ENCODE measurements around the gene ARHGAP42. TPM values are rescaled to one million over a fixed set of nuclear protein-coding genes. Genes with fewer than 3 reads are reported as not detected.

ARHGAP42 gene
- polyA plus RNA-seq, 3 donors, result 24.8 to 28.9 (median 25.1) TPM

DNA sequence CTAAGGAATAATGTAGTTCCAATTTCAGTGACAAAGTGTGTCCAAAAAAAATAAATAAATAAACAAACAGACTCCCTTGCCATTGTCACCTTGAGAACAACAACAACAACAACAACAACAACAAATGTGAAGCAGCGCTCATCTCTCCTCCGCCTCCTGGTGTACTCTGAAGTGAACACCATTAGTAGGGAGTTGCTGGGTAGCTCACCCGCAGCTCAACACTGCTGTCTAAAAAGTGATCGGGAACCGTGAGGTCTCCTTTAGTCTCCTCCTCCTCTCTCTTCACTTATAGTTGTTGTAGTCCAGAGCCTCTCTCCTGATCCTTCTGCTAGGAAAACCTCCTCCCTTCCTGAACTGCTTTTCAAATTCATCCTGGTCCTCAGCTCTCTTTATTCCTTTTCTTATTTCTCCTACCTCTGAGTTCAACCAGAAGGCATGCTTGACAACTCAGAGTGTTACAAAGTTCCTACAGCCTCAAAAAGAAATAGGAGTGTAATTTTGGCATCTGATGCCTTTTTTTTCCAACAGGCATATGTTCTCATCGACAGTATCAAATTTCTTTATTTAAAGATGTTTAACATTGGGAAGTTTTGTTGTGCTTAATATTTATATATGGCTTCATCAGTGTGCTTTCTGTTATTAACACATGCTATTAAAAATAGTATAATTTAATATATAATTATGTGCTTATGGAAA lies 227.5 kb downstream of the ARHGAP42 start:
- DNase-seq, result no peak

DNA sequence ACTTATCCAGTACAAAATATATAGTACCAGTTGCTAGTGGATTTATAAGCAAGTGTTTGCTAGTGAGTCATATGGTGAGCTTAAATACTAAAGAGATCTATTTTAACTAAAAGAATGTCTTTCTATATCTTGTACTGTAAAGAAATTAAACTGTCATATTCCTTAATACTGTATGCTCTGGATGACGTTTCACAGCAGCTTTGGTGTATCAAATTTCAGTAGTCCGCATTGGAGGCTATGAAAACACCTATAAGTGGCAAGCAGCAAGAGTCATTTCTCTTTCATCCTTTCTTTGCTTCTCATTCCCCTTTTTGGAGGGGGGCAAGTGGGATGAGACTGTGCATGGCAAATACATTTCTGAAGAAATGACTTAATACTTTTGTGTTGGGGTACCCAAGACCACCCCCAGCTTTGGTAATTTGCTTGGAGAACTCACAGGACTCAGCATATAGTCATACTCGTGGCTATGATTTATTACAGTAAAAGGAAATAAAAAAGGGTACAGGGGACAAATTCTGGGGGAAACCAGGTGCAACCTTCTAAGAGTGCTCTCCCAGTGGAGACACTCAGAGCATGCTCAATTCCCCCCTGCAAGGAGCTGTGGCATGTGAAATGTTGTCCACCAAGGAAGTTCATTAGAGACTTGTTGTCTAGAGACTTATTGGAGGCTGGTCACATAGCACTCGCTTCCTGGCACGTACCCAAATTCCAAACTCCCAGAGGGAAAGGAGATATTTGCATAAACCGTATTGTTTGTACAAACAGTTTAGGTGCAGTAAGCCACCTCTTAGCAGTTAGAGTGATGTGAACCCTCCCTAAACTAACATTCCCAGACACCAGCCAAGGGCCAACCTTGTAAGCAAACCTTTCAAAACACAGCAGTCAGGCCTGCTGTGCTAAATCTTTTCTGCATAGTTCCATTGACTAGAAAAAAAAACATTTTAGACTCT lies 231.7 kb downstream of the ARHGAP42 start:
- peak; percentile 40 for DNase-seq

DNA sequence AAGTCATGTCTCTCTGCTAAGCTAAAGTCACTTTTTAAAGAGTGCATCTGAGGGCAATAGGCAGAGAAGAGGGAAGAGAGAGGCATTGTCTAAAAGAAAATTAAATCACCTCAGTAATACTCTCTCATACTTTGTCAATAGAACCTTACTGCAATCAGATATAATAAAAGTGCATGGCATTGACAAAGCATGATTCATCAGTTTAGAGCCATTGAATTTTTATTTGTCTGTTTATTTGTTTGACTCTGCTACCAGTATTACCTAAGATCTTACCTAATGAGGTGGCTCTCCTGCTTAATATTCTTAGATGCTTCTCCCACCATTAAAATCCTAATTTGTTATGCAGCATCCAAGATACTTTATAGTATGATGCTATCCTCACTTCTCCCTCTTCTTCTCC lies 233.5 kb downstream of the ARHGAP42 start:
- DNase-seq, result no peak

DNA sequence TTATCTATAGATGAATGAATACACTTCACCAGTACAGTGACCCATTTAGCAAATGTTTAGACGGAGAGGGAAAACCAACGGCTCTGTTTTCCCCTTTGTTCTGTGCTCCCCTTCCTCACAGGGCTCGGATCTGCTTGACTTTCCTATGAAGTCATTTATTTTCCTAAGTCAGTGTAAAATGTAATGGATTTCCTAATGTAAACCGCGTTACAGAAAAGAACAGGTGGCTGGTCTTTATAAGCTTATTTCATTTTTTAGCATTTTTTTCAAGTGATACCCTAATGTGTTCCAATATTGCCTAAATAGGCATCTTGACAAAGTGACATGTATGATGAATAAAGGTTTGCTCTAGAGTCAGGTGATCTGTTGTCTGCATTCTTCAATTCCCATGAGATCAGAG lies 235.0 kb downstream of the ARHGAP42 start:
- DNase-seq, result no peak

DNA sequence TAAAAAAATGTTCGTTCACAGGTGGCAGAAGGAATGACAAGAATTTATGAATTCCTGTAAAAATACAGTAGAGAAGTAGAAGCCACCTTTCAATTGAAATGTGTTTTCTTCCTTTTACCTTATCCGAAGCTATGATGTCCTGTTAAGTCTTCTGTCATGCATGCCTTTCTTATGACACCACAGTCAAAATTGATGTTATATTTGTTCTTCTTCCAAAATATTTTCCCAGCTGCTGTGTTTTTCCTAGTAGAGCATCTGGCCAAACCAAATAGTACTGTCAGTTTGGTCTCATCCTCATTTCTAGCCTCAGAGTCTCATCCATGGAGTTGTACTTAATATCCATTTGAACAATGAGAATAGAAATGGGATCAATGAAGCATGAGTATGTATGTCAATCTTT lies 236.5 kb downstream of the ARHGAP42 start:
- no peak for DNase-seq

DNA sequence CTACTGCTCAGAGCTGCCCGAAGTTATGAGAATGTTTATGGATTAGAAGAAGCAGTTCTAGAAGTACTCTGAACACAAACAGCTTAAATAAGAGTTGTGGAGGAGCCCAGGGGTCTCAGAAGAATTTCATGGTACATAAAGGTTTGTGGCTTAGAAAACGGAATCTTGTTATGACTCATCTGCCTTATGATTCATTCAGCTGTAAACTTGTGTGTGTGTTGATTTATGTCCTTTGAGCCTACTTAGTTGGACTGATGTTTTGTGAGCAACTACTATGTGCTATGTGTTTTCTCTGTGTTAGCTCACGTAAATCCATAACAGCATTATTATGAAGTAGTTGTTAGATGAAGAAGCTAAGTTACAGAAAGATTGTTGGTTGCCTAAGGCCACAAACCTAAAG lies 238.8 kb downstream of the ARHGAP42 start:
- no peak for DNase-seq

DNA sequence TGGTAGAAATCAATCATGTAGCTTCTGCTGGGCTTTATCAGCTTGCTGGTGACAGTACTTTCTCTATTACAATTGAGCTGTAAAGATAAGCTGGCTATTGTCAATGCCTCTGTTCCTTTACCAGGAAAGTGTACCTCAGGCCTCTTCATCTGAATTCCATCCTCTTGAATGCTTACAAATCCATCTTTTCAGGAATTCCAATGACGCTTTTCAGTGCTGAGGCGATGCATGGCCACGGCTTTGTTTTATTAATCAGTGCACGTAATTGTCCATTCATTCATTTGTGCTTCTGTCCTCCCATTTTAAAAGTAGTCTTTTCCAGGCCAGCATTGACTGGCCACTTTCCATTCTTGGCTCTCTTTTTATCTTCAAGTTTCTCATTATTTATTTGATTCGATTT lies 240.5 kb downstream of the ARHGAP42 start:
- DNase-seq, result no peak

DNA sequence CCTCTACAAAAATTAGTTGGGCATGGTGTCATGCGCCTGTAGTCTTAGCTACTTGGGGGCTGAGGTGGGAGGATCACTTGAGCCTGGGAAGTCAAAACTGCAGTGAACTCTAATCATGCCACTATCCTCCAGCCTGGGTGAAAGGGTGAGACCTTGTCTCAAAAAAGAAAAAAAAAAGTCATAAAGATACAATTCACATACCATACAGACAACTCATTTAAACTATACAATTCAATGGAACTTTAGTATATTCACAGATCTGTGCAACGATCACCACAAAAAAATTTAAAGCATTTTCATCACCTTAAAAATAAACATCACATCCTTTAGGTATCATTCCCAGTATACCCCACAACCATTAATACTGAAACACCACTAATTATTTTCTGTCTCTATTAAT lies 241.3 kb downstream of the ARHGAP42 start:
- no peak for DNase-seq

DNA sequence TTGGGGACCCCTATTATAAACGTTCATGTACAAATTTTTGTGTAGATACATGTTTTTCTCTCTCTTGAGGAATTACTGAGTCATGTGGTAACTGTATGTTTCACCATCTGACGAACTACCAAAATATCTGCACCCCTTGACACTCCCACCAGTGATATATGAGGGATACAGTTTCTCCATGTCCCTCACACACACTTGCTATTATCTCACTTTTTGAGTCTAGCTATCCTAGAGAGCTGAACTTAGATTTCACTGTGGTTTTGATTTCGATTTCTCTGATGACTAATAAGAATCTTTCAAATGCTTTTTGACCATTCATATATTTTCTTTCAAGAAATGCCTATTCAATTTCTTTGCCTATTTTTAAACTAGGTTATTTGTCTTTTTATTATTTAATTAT lies 242.3 kb downstream of the ARHGAP42 start:
- no peak for DNase-seq

DNA sequence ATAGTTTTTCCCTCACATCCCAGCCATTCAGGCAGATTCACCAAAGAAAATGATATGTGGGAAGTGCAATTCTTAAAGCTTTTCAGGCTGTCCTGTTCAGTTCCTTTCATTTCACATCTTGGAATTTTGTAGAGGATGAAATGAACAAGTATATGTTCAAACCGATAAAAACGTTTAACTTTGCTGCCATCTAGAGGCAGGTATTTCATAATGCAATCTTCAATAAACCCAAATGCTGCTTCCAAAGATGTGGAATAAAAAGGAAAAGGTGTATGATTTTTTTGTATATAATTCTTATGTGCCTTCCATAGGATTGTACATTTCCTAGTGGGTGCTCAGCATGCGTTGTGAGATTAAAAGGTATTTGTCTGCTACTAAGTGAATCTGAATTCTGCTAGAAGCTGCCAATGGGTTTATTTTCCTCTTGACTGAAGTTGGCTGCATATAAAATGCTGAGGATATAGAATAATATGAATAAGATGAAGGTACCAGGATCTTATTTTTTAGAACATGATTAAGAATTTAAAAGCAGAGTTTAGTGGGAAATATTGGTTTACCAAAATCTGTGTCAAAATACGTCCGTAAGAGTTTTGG lies 243.2 kb downstream of the ARHGAP42 start:
- DNase-seq, result peak; percentile 63

DNA sequence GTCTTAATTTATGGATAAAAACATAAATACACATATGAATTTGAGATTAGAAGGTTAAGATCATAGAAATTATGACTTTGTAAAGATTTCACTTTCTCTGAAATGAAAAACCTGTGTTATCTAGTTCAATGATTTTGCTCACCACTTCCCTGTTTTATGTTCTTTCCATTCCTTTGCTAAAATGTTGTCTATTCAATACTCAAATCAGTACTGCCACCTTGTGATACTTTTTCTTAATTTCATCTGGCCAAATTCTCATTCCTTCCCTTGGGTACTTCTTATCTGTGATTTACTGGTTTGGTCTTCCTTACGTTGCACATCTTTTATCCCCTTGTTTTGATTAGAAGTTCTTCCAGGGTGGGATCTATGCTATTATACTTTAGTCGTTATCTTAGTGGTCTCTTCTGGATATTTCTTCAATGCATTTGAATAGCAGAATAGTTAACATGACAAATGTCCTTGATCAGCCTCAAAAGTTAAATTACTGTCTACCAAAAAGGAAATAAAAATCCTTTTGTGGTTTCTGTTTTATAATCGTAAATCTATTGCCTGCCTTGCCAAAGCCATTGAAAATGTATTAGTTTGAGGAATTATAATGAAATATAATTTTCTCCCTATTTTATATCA lies 245.5 kb downstream of the ARHGAP42 start:
- DNase-seq, result no peak

DNA sequence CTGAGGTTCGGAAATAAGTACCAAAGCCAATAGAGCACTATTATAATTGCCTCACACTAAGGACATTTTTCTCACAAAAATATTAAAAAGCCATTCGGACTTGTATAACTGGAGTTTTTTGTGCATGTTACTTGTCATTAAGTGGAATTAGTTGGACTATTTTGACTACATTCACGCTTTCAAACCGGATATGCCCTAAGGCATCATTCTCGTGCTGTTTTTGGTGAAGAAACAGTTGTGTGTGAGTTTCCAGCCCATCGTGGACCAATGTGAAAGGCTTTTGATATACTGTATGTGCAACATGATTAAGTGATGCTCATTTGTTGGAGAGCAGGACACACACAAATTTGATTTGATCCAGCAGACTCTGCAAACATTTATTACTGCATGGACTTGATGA lies 249.7 kb downstream of the ARHGAP42 start:
- no peak for DNase-seq

DNA sequence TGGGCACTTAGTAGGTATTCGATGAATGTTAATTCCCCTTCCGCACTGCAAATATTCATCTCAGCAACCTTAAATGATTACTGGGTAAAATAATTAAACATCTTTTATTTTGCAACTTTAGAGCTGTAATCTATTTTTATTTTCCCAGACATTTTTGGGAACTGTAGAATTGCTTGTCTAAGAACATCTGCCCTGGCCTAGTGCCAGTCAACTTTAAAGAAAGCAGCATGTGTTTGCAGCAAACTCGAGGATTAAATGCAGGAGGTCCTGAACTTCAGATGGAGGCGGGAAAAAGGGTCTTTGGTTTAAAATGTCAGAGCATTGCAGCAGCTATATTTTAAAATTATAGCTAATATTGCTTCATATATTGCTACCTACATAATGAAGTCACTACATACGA lies 252.5 kb downstream of the ARHGAP42 start:
- no peak for DNase-seq

DNA sequence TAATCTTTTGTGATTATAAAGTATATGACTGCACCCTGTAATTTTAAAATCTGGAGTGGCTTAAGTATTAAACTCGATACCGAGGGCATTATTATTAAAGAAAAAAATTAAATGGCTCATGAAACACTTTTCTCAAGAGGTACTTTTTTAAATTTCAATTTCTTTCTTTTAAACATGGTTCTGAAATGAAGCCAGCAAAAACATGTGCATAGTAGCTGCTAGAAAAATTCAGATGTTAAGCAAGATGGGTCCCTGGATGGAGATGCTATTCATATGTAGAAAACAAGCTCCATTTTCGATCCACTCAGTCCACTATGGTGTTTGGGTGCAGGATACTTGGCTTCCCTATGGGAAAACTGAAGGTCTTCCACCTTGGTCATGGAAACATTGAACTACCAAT lies 253.0 kb downstream of the ARHGAP42 start:
- no peak for DNase-seq

DNA sequence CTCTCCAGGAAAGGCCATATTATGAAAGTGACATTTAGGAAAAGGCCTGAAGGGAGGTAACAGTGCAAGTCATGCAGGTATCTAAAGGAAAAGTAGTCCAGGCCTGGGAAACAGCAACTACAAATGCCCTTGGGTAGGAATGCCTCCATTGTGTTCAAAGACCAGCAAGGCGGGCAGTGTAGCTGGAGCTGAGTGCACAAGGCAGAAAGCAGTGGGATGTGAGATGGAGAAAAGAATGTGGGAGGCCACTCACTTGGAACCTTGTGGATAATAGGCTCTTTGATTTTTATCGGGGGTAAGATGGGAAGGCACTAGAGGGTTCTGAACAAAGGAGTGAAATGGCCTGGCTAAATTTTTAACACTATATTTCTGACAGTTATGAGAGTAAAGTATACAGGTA lies 253.9 kb downstream of the ARHGAP42 start:
- DNase-seq, result no peak

DNA sequence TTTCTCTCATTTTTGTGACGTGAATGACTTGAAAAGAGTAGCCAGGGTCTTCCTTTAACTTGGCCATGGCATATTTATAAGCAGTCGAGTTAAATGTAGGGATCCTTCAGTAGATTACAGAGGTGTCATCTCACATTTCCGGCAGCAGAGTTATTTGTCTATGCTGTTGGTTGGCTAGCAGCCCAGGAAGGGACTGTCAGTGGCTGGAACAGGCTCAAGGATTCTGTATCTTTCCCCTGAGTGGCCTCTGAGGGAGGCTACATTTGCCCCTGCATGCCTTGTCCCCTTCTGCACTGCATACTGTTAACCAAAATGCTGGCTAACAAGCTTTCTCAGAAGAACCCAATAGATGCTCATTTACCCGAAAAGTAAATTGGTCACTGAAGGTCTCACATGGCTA lies 254.9 kb downstream of the ARHGAP42 start:
- no peak for DNase-seq

DNA sequence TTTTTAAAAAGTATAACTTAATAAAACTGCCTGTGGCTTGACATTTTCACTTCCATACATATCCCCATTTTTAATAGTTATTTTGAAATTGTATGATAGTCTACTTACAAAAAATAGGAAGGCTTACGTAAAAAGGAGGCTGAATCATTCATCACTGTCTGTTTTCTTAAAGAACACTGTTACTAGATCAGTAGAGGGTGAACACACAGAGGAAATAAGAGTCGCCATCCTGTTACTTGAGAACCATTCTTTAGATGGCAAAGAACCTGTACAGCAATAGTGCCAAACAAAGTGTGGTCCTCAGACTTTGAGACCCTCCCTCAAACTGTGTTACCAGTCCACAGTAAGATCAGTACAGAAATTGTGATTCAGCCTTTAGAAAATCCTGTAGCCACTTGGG lies 261.8 kb downstream of the ARHGAP42 start:
- DNase-seq, result peak; percentile 15

DNA sequence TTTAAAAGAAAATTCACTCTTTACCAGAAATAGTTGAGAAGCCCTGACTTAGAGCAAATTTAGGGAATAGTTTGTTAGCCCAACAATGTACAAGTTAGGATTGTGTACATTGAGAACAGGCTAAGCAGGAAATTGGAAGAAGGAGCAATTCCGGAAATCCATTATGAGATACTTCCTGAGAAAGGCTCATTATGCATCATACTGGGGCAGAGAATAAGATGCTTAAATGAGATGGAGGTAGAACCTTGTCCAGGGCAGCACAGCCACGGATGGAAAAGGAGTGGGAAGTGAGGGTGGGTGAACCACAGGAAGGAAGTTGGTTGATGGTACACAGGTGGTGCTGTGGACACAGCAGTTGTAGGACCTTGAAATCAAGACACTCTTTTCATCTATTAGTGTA lies 262.4 kb downstream of the ARHGAP42 start:
- DNase-seq, result no peak

DNA sequence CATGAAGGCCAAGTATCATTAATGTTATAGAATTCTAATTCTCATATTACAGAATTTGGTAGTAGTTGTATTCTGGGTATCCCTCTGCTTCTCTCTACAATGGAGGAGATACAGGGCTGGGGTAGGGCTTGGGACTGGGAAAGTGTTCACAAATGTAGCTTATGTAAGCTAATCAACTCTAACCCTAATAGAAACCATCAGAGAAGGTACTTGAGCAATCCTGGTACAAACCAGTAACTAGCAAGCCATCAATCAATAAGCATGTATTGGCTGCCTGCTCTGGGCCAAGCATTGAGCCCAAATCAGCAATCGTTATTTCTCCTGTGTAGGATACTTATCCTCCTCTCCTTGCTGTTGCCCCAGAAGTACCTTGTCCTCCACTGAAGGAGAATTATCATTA lies 268.2 kb downstream of the ARHGAP42 start:
- no peak for DNase-seq

DNA sequence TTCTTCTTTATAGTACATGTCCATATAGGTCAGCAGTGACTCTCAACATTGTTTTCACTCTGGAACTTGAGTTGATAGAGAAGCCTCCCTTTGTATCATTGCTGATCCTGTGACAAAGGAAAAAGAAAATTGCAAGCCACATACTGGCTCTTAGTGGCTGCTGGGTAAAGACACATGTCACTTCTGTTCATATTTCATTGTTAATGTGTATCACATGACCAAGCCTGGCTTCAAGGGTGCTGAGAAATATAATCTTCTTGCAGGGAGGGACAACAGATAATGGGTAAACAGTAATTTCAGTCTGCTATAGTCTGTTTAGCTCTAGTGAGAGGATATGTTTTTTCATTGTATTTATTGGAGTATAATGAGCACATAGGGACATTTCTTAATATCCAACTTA lies 269.3 kb downstream of the ARHGAP42 start:
- no peak for DNase-seq

DNA sequence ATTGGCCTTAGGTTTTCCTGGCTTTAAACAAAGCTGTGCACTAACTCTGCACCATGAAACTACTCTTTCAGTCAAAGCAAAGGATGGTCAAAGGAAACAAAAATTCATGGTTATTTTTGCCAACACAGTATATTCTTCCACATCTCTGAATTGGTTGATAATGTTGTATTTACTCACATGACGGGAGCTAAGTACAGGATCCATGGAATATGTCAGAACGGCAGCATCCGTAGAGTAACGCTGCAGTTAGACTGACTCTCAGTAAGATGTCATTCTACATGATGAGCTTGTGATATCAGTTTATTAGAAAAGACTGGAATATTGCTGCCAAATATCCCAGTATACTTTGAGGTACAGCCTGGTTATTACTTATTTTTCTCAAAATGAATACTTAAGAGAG lies 270.4 kb downstream of the ARHGAP42 start:
- DNase-seq, result no peak

DNA sequence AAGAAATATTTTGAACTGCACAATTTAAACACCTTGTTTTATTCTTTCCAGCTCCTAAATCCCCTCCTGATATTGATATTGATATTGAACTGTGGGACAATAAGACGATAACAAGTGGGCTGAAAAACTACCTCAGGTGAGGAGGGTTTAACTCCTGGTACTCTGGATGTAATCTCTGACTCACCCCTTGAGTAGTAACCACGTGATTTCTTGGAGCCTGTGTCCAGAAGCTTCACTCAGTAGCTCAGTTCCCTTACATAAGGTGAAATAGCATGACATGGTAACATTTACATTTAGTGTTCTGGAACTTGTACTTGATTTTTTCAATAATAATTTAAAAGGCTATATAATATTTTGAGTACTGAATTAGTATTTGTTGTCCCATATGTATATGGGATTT lies 274.5 kb downstream of the ARHGAP42 start:
- no peak for DNase-seq

DNA sequence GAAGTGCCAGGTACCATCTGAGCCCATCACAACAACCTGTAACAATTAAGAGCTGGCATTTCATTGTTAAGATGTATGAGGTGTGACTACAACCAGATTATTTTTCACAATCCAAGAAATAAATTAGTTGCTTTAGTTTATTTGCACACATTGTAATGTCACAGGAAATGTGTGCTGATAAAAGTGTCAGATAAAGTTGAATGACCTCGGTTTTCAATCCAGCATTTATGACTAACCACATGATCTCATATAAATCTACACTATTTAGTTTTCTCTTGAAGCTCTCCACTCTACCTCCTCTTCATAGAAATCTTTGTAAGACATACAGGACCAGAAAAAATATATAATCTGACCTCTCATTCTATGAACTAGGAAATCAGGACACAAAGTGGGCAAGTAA lies 276.3 kb downstream of the ARHGAP42 start:
- no peak for DNase-seq
